Hematopoietic multipotent progenitor cell treated with erythropoietin and hydrocortisone succinate and interleukin-3 and kit ligand, for 4 days (in vitro differentiated cells): ENCODE data around the gene NPPB.

Experiments used
- DNase-seq: peaks from one replicate; pipeline ENCODE4 v3.0.0-alpha.2; 2015

Gene NPPB

DNA sequence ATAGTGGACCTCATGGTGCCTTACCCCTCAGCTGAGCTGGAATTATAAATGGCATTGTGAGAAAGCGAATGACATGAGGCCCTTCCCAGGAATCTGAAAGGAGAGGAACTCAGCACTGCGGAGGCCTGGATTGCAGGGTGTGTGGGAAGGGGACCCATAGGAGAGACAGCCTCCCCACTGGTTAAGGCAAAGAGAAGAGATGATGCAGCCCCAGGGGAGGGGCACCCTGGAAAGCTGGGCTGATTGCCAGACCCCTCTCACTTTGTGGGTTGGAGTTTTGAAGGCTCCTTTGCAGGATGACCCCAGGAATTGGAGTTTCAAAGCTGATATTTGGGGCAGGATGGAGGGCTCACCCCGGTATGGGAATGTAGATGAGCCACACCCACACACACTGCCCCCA lies 2.0 kb downstream of the NPPB start:
- no peak for DNase-seq

DNA sequence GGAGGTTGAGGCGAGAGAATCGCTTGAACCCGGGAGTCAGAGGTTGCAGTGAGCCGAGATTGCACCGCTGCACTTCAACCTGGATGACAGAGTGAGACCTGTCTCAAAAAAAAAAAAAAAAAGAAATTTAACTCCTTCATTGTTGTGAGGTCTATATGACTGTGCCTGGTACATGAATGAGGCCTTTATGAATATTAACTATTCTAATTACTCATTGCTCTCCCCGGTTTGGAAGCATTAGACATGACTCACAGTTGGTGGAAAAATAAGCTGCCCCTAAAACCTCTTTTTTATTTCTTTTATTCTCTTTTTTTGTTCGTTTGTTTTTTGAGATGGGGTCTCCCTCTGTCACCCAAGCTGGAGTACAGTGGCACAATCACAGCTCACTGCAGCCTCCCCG lies 3.3 kb downstream of the NPPB start:
- DNase-seq: no peak

DNA sequence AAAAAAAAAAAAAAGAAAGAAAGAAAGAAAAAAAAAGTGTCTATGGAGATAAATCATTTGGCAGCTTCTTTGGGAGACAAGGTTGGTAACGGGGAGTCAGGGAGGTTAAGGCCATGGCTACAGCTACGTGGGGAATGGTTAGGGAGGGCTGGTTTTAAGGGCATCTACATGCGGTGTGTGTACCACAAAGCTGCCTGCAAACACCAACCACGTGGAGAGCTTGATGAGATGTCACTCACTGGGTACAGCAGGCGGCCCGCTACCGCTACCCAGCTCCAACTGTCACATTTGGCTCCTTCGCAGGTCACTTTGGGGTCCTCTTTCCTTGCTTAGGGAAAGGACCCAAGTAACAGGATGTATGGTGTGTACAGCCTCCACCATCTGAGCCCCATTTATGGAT lies 4.2 kb downstream of the NPPB start:
- no peak for DNase-seq

DNA sequence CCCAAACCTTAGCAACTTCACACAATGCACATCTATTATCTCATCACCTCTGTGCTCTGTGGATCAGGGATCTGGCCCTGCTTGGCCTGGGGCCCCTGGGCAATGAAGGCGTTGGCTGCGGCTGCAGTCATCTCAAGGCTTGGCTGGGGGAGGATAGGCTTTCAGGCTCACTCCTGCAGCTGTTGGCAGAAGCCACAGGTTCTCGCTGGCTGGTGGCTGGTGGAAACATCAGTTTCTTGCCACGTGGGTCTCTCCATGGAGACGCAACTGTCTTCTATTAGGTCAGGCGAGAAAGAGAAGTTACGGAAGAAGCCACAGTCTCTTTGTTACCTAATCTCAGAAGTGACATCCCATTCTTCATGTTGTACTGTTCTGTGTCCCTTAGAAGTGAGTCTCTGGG lies 7.6 kb downstream of the NPPB start:
- peak; percentile 78 for DNase-seq

DNA sequence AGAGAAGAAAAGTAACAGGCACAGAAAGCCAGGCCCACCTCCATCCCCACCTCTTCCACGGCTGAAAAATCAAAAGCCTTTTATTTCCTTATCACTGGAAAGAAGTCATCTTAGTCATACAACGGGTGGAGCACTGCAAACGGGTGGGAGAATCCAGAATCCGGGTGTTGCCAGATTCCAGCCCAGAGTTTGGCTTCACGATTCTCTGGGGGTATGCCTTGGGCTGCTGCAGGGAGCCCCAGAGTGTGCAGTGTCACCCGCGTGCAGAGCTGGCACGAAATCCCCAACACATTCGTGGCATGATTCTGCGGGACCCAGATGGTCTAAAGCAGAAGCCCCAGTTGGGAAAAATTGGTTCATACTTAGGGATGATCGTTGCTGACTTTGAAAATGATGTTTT lies 8.6 kb downstream of the NPPB start:
- DNase-seq: no peak

DNA sequence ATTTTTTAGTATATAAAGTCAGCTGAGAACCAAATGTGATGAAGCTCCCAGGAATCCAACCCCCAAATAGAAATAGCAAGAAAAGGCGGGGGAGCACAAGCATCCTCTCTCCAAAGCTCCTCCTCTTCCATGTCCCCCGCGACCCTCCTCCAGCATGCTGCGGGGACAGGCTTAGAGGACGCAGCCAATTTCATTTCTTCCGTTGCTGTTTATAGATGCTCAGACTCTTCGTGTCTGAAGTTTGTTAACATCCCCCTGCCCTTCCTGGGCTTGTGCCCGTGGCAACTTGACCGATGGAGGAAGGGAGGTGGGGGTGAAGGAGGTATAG lies 10.4 kb downstream of the NPPB start:
- no peak for DNase-seq

DNA sequence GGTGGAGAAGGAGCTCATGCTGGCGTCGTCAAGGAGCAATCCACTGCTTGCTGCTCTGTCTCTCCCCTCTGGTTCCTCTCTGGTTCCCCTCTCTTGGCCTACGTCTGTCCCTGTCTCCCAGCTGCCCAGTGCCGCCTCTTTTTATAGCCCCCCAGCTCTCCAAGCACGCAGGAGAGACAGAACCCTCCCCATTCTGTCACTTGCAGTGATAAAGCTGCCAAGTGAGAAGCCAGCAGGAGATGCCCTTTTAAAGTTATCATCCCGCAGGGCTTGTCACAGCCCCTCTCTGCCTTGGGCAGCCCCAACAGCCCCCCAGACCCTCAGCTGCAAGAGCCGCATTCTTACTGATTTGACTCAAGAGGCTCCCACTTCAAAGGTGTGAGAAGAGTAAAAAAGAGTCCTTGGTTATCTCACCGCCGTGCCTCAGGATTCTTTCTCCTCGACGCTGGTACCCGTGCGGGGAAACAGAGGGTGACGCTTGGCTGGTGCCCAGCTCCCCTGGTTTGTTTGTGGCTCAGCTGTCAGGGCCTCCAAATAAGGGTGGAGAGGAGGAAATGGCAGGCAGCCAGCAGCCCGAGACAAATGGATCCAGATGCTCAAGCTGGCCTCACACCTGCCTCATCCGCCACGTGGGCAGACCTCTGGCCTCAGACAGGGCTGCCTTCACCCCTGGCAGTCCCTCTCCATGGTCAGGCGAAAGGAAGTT lies 10.9 kb downstream of the NPPB start, which contains the start of gene NPPA:
Gene NPPA (minus strand): TSS at position 117 of the 706 bp plus-strand sequence. CDS start 99 bp downstream, at position 18.
- DNase-seq: peak; percentile 28

DNA sequence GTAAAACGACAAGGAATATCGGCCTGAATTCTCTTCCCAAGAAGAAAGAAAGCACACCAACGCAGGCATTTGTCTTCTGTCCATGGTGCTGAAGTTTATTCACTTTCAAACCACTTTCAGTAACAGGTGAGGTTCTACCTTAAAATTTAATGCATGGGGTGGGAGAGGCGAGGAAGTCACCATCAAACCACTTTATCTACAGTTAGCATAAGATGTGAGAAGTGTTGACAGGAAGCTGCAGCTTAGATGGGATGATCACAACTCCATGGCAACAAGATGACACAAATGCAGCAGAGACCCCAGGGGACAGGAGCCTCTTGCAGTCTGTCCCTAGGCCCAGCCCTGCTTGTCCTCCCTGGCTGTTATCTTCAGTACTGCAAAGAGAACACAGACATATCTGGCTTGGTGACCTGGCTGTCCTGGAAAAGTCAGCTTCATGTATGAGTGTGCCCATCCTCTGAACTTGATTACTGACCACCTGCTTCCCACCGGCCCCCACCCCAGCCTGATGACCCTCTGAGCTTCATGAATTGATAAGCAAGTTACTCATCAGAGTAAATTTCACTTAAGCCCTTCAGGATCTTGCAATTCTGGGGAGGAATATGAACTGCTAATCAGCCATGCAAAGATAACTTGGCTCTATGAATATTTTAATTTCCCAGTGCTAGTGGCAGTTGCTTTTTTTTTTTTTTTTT lies 13.0 kb downstream of the NPPB start:
- DNase-seq: peak; percentile 66

DNA sequence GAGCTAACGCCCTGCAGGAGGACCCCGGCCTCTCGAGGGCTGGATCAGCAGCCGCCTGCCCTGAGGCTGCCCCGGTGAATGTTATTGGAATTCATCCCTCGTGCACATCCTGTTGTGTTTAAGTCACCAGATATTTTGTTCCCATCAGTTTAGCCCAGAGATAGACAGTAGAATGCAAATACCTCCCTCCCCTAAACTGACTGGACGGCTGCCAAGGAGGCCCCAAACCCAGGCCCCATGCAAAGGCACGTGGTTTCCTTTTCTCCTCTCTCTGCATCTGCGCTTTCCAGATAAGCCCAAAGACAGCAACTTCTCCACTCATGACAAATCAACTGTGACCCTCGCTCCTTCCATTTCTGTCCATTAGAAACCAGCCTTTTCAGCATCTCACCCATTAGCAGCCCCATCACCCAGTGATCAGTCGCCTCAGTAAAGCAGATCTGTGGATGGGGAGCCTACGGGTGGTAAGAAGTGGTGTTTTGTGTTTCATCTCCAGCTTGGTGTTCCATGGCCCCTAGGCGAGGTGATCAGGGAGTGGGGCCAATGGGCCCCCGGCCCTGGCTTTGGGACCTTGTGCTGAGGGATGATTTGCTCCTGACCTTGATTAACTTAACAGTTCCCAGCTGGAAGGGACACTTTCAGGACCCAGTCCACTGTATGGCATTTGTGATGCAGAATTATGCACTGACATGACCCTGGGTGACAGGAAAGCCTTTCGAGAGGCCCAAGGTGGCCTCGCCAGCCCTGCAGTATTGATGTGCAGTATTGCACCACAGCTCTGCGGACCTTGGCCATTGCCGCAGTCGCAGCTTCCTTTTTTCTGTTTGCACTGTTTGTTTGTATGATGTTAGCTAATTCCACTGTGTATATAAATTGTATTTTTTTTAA lies 16.3 kb downstream of the NPPB start:
- peak; percentile 99 for DNase-seq

DNA sequence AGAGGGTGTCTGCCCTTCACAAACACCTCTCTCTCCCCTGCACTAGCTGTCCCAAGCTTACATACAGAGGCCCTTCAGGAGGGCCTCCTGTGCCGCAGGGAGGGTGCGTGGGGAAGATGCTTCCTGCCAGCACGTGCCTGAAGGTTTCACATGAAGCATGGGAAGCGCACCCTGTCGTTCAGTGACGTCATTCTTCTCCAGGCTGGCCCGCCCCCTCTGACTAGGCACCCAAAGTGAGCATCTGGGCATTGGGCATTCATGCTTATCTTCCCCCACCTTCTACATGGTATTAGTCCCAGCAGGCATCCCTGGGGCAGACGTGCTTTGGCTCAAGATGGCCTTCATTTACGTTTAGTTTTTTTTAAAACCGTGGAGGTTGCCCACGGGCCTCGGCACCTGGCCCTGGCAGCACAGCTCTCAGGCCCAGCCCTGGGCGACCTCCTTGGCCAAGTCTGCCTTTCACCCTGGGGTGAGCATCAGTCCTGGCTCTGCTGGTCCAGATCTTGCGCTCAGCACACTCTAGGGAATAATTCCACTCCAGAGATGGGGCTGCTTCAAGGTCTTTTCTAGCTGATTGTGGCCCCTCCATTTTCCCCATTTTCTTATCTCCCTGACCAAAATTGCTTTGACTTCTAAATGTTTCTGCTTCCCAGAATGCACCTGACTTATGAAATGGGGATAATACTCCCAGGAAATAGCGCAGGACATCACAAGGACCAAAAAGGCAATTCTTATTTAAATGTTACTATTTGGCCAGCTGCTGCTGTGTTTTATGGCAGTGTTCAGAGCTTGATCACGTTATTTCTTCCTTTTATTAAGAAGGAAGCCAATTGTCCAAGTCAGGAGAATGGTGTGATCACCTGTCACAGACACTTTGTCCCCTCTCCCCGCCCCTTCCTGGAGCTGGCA lies 17.2 kb downstream of the NPPB start:
- DNase-seq: peak; percentile 91

DNA sequence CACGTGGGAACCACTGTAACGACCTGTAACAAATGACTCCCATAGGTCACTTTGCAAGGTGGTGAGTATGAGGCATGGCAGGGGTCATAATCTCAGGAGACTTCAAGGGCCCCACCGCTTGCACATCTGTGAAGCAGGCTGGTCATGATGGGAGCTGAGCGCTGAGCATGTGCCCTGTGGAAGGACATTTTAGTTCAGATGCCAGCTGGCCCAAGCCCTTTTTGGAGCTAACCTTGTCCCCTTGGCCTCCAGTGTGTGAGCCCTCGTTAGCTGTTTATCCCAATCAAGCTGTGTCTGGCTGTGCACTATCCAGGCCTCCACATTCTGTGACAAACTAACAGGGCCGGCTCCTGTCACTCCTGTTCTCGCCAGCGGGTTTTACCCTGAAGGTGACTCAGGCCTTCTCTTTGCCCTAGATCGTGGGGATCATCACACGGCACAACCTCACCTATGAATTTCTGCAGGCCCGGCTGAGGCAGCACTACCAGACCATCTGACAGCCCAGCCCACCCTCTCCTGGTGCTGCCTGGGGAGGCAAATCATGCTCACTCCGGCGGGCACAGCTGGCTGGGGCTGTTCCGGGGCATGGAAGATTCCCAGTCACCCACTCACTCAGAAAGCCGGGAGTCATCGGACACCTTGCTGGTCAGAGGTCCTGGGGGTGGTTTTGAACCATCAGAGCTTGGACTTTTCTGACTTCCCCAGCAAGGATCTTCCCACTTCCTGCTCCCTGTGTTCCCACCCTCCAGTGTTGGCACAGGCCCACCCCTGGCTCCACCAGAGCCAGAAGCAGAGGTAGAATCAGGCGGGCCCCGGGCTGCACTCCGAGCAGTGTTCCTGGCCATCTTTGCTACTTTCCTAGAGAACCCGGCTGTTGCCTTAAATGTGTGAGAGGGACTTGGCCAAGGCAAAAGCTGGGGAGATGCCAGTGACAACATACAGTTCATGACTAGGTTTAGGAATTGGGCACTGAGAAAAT lies 18.7 kb downstream of the NPPB start:
- DNase-seq: no peak

DNA sequence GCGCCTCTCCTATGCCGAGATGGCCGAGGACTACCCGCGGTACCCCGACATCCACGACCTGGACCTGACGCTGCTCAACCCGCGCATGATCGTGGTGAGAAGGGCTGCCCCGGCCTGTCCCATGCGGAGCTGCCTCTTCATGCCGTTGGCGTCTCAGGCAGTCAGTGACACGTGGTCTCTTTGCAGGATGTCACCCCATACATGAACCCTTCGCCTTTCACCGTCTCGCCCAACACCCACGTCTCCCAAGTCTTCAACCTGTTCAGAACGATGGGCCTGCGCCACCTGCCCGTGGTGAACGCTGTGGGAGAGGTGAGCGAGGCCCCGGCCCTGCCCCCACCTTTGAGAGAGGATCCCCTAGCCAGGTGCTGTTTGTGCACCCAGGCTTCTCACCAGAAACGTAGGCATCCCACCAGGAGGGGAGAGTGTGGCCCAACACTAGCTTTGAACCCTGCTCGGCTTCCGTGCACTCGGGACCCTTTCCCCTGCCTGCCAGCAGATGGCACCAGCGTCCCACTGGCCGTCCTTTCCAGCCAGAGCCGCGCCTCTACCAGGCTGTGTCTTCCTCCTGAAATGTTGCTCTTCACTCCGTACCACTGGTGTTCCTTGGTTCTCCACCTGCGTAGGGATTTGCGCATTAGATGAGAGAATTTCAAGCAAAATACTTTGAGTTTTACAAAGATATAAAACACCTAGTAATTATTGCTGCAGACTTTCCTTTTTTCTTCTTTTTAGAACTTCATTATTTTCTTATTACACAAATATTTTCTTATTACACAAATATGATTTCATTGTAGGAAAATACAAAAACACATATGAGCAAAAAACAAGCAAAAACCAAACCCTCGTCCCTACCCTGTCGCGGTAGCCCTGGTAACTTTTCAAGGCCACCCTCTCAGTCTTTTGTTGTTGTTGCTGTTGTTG lies 20.1 kb downstream of the NPPB start:
- DNase-seq: peak; percentile 87

DNA sequence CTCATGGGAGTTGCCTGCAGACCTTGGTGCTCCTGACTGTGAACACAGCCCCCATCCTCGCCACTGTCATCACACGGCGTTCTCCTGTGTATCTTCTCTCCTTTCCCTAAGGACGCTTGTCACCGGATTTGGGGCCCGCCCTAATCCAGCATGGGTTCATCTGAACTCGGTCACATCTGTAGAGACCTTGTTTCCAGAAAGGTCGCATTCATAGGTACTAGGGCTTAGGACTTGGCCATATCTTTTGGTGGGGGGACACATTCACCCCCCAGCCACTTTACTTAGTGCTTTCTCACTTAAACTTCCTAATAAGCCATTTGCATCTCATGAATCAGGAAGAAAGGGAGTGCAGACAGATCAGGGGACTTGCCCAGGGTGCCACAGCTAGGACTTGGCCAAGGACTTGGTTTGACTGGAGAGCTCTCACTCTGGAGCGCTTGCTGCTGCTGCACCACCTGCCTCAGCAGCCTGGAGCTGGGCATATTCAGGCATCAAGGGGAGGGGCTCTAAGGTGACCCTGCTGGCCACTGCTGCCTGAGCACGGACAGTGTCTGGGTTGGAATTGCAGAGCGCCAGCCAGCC lies 20.9 kb downstream of the NPPB start:
- DNase-seq: no peak

DNA sequence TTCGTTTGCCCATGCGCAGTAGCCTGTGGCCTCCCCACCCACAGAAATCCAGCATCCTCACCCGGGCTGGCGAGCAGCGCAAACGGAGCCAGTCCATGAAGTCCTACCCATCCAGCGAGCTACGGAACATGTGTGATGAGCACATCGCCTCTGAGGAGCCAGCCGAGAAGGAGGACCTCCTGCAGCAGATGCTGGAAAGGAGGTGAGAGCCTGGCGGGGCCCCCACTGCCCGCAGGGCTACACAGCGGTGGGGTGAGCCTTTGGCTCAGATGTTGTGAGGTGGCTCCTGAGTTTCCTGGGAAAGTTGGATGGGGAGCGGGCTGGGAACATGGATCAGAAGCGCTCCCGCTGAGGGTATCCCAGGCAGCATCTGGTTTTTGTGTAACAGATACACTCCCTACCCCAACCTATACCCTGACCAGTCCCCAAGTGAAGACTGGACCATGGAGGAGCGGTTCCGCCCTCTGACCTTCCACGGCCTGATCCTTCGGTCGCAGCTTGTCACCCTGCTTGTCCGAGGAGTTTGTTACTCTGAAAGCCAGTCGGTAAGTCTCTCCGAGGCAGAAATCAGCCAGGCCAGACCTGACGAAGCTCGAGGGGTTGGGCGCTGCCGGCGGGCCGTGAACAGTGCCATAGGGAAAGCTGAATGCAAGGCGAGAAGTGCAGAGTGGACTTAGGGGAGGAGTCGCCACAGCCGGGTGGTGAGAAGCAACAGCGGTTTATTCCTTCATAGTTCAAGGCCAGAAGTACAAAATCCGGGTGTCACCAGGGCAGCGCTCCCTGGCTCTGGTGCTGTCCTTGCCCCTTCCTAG lies 21.6 kb downstream of the NPPB start:
- no peak for DNase-seq

DNA sequence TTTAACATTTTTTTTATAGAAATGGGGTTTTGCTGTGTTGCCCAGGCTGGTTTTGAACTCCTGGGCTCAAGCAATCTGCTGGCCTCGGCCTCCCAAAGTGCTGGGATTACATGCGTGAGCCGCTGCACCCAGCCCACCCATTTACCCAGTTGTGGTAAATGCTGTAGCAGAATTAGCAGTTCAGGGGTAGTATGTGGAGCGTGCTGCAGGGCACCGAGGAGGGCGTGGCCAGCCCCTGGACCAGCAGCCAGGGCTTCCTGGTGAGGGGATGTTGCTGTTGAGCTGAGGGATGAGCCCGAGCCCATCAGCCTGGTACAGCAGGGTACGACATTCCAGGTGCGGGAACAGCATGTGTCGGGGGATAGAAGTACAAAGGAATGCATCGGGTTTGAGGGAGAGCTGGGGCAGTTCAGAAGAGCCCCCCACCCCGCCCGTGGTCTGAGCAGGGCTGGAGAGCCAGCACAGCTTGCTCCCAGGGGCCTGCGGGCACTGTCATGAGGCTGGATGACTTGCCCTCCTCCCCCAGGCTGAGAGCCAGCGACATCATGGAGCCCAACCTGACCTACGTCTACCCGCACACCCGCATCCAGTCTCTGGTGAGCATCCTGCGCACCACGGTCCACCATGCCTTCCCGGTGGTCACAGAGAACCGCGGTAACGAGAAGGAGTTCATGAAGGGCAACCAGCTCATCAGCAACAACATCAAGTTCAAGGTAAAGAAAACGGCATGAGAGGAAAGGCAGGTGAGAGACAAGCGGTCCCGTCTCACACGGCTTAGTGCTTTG lies 23.1 kb downstream of the NPPB start:
- DNase-seq: no peak

DNA sequence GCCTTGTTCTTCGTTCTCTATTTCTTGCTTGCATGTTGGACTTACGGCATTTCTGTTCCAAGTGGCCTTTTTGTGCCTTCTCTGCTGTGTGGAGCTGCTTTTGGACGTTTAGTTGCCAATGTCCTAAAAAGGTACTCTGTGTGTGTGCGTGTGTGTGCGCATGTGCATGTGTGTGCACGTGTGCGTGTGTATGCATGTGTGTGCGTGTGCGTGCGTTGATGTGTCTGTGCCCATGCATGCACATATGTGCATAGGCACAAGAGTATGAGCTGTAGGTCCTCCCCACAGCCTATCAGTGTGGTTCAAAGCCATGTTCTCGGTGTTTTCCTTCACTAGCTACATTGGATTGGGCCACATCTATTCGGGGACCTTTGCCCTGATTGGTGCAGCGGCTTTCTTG lies 24.8 kb downstream of the NPPB start:
- no peak for DNase-seq

DNA sequence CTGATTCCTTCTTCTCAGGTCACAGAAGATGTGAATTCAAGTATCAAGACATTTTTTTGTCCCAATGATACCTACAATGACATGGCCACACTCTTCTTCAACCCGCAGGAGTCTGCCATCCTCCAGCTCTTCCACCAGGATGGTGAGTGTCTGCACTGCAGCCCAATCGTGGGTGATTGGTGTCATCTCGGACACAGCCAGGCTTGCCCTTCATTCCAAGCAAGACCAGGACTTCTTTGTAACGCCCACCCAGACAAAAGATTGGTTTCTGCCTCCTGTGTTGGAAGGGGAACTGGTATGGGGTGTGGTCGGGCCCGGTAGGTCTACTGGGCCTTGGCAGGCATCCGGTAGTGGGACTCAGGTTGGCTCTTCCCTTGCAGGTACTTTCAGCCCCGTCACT lies 25.2 kb downstream of the NPPB start:
- DNase-seq: no peak
